ENCODE measurements around the gene RRAD.

DNA sequence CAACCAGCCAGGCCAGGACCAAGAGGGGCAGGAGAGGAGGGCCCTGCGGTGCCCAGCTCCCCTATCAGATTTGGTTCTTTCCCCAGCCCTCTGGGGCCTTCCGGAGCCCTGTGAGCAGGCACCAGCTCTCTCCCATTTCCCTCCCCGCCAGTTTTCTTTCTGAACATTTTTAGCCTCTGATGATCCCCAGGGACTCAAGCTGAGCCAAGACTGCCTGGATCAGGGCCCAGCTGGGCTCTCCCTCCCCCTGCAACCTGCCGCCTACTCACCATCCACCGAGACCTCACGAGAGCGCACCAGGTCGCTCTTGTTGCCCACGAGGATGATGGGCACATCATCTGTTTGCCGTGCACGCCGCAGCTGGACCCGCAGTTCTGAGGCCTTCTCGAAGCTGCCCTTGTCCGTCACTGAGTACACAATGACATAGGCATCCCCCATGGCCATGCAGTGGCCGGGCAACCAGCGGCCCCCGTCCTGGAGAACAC is 2.0 kb downstream of the RRAD start:
- TF ChIP-seq, protein P1, sequence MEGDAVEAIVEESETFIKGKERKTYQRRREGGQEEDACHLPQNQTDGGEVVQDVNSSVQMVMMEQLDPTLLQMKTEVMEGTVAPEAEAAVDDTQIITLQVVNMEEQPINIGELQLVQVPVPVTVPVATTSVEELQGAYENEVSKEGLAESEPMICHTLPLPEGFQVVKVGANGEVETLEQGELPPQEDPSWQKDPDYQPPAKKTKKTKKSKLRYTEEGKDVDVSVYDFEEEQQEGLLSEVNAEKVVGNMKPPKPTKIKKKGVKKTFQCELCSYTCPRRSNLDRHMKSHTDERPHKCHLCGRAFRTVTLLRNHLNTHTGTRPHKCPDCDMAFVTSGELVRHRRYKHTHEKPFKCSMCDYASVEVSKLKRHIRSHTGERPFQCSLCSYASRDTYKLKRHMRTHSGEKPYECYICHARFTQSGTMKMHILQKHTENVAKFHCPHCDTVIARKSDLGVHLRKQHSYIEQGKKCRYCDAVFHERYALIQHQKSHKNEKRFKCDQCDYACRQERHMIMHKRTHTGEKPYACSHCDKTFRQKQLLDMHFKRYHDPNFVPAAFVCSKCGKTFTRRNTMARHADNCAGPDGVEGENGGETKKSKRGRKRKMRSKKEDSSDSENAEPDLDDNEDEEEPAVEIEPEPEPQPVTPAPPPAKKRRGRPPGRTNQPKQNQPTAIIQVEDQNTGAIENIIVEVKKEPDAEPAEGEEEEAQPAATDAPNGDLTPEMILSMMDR (IDR thresholded peaks at IDR 0.05; ENCODE audit: low read depth, low read length, poor library complexity, severe bottlenecking) = no peak
- no peak for TF ChIP-seq EZH2phosphoT487 (IDR thresholded peaks at IDR 0.05; ENCODE audit: borderline replicate concordance, low read length)

Data from DOHH2 (cell line).